Central memory CD4-positive, alpha-beta T cell (primary cell): ENCODE results near the gene INSR.
"Not testable (repeated sequence)": the region's sequence is repeated elsewhere in the genome, so short reads cannot be mapped to it uniquely, and the experiment has no call there.

Experiments used
- DNase-seq: peaks from one replicate; pipeline ENCODE4 v3.0.0; 2022

The INSR gene

GRCh38 chr19:7078008-7078407, 216.2 kb downstream of the INSR start:
- DNase-seq = no peak

- no peak for DNase-seq
These were observed 218.1 kb downstream of the INSR start for GRCh38 chr19:7076151-7076550.

GRCh38 chr19:7074705-7075282, 219.4 kb downstream of the INSR start:
- no peak for DNase-seq

DNA sequence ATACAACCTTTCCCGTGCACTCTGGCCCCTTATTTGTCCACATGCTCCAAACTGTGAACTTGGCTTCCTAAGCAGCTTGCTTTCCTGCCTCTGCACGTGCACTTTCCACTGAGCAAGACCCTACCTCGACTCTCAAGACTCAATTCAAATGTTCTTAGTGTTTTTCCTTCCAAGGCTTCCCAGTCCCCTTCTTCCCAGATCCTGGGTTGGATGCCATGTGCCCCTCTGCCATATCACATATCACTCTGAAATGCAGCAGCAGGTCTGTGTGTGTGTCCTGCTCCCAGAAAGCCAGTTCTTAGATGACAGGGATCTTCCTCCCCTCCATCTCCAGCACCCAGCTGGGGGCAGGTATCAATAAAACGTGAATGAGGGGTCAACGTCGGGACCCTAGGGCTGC, 221.7 kb downstream of the INSR start:
- DNase-seq = no peak

- DNase-seq = no peak
These were observed 224.3 kb downstream of the INSR start for GRCh38 chr19:7069904-7070226.

GRCh38 chr19:7069042-7069903, 224.9 kb downstream of the INSR start, which contains the start of gene ZNF557:
Gene ZNF557, plus strand, starts transcription at chr19:7069703. Its CDS starts 5,372 bp downstream, at chr19:7075075.
- peak; percentile 99 for DNase-seq

DNA sequence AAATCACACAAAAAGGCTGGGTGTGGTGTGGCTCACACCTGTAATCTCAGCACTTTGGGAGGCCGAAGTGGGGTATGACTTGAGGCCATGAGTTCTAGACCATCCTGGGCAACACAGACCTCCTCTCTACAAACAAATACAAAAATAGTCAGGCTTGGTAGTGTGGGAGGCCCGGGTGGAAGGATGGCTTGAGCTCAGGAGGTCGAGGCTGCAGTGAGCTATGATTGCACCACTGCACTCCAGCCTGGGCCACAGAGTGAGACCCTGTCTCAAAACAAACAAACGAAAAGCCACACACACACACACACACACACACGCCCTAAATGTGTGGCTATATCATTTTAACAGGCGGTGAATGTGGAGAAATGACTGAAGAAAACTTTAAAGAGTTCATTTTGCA, 225.6 kb downstream of the INSR start:
- DNase-seq = no peak

DNA sequence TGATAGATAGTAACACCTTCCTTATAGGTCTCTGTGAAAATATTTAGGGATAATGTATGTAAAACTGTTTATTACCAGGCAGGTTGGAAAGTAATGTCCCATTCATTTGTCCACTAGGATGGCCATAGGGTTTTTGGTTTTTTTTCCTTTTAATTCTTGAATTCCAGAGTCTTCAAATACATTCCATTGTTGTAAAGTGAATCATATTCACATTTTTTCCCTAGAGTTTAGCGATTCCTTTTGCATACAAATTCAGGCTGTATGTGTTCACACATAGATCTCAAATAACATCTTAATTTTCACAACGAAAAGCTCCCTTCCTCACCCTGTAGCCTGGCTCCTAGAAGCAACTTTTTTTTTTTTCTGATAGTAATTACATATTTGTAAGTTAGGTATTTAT, 226.5 kb downstream of the INSR start:
- no peak for DNase-seq

GRCh38 chr19:7067122-7067521, 227.1 kb downstream of the INSR start:
- not testable (repeated sequence) for DNase-seq

GRCh38 chr19:7063764-7064418, 230.3 kb downstream of the INSR start:
- no peak for DNase-seq

- no peak for DNase-seq
These were observed 230.9 kb downstream of the INSR start for GRCh38 chr19:7063339-7063738.
